Measurements from ENCODE around the gene CARHSP1.

DNA sequence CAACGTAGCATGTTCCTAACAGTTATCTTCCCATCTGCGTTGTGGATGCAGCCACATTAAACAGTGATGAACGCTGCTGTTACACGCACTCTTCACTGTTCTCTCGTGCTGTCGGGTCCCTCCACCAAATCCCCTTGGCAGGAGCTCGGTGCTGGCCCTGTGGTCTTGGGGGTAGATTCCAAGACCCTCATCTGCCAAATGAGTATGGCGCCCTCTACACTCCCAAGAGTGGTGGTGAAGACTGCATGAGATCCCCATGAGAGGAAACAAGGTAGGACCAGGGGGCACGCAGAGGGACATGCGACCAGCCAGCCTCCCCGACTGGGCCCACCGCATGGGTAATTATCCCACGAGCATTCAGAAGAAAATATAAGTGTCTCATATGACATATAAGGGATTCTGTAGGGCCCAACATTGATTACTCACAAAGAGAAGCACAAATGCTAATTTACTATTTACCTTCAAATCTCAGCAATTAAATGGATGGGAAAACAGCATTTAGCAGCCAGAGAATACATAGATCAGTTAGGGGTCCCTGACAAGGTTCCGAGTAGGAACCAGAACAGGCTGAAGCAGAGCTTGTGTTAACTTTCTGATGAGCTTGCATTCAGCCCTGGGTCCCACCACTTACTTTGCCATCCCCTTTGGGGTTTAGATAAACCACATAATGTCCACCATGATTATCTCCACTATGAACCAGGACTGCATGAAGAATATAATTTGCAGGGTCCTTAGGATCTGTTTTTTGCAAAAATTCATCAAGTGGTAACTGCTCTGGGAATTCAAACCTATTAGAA lies 37.2 kb upstream of the CARHSP1 start:
- TF ChIP-seq, protein P1, sequence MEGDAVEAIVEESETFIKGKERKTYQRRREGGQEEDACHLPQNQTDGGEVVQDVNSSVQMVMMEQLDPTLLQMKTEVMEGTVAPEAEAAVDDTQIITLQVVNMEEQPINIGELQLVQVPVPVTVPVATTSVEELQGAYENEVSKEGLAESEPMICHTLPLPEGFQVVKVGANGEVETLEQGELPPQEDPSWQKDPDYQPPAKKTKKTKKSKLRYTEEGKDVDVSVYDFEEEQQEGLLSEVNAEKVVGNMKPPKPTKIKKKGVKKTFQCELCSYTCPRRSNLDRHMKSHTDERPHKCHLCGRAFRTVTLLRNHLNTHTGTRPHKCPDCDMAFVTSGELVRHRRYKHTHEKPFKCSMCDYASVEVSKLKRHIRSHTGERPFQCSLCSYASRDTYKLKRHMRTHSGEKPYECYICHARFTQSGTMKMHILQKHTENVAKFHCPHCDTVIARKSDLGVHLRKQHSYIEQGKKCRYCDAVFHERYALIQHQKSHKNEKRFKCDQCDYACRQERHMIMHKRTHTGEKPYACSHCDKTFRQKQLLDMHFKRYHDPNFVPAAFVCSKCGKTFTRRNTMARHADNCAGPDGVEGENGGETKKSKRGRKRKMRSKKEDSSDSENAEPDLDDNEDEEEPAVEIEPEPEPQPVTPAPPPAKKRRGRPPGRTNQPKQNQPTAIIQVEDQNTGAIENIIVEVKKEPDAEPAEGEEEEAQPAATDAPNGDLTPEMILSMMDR (IDR thresholded peaks at IDR 0.05; ENCODE audit: poor library complexity), result peak; percentile 28
- no peak for TF ChIP-seq EZH2 (IDR thresholded peaks at IDR 0.05; ENCODE audit: borderline replicate concordance)
